Ramos (cell line): ENCODE measurements around the gene DNAH6.
"Not testable (repeated sequence)": the region's sequence is repeated elsewhere in the genome, so short reads cannot be mapped to it uniquely, and the experiment has no call there.

Source experiments
- in situ Hi-C: fragments of 300-500 bp; cut with MboI; formaldehyde crosslinking; loops from one replicate; pipeline ENCODE4 v1.14.3; 2022; ENCODE audit warnings: low sequenced_read_pairs; ENCODE audit not compliant: unreplicated experiment

DNAH6 gene

GRCh38 chr2:84731185-84731584, 214.9 kb downstream of the DNAH6 start:
- in situ Hi-C loops, result no loop called here

GRCh38 chr2:84732897-84733778, 216.8 kb downstream of the DNAH6 start:
- in situ Hi-C loops, result no loop called here

GRCh38 chr2:84735389-84735788, 219.1 kb downstream of the DNAH6 start:
- in situ Hi-C loops, result no loop called here

- in situ Hi-C loops, result no loop called here
These were observed 225.0 kb downstream of the DNAH6 start for GRCh38 chr2:84741182-84741822.

GRCh38 chr2:84748341-84748740, 232.0 kb downstream of the DNAH6 start:
- in situ Hi-C loops, result no loop called here

- in situ Hi-C loops, result no loop called here
These were observed 233.1 kb downstream of the DNAH6 start for GRCh38 chr2:84749442-84749841.

GRCh38 chr2:84755096-84755495, 238.8 kb downstream of the DNAH6 start:
- in situ Hi-C loops, result no loop called here

GRCh38 chr2:84757648-84758047, 241.3 kb downstream of the DNAH6 start:
- in situ Hi-C loops, result no loop called here

GRCh38 chr2:84766791-84767190, 250.5 kb downstream of the DNAH6 start:
- in situ Hi-C loops, result no loop called here

GRCh38 chr2:84768840-84769239, 252.5 kb downstream of the DNAH6 start:
- in situ Hi-C loops, result no loop called here

GRCh38 chr2:84770280-84770679, 254.0 kb downstream of the DNAH6 start:
- in situ Hi-C loops, result no loop called here

- in situ Hi-C loops, result no loop called here
These were observed 255.0 kb downstream of the DNAH6 start for GRCh38 chr2:84771251-84771650.

GRCh38 chr2:84773562-84773961, 257.3 kb downstream of the DNAH6 start:
- in situ Hi-C loops, result not testable (repeated sequence)

GRCh38 chr2:84776011-84776410, 259.7 kb downstream of the DNAH6 start:
- in situ Hi-C loops, result no loop called here

- in situ Hi-C loops, result no loop called here
These were observed 262.8 kb downstream of the DNAH6 start for GRCh38 chr2:84778911-84779690.

GRCh38 chr2:84779781-84780180, 263.5 kb downstream of the DNAH6 start:
- in situ Hi-C loops, result no loop called here

- in situ Hi-C loops, result no loop called here
These were observed 265.8 kb downstream of the DNAH6 start for GRCh38 chr2:84781942-84782716.

- in situ Hi-C loops, result no loop called here
These were observed 266.6 kb downstream of the DNAH6 start for GRCh38 chr2:84782717-84783442.

GRCh38 chr2:84785950-84786349, 269.7 kb downstream of the DNAH6 start:
- in situ Hi-C loops, result no loop called here

- in situ Hi-C loops, result no loop called here
These were observed 270.3 kb downstream of the DNAH6 start for GRCh38 chr2:84786601-84787000.
